Hematopoietic multipotent progenitor cell treated with erythropoietin and hydrocortisone succinate and interleukin-3 and kit ligand, for 4 days (in vitro differentiated cells): ENCODE measurements around the gene BIRC7.

Source experiments
- DNase-seq: peaks from one replicate; pipeline ENCODE4 v3.0.0-alpha.2; 2015

The BIRC7 gene

GRCh38 chr20:63235399-63235983 lies at the start of gene BIRC7:
TSS of gene BIRC7 (plus strand) at chr20:63235905. CDS start at chr20:63236097, 192 bp downstream.
- no peak for DNase-seq

- DNase-seq, result no peak
These were observed 49.6 kb upstream of the BIRC7 start for GRCh38 chr20:63186084-63186483.

GRCh38 chr20:63186528-63187316 lies 49.0 kb upstream of the BIRC7 start:
- DNase-seq, result peak; percentile 29

GRCh38 chr20:63187338-63188158 lies 48.2 kb upstream of the BIRC7 start:
- DNase-seq, result no peak

- DNase-seq, result no peak
These were observed 47.6 kb upstream of the BIRC7 start for GRCh38 chr20:63188159-63188442.

- DNase-seq, result no peak
These were observed 46.9 kb upstream of the BIRC7 start for GRCh38 chr20:63188641-63189321.

GRCh38 chr20:63189322-63189642 lies 46.4 kb upstream of the BIRC7 start:
- no peak for DNase-seq

GRCh38 chr20:63189846-63190559 lies 45.7 kb upstream of the BIRC7 start:
- no peak for DNase-seq

- DNase-seq, result no peak
These were observed 44.9 kb upstream of the BIRC7 start for GRCh38 chr20:63190828-63191227.

GRCh38 chr20:63191400-63191799 lies 44.3 kb upstream of the BIRC7 start:
- no peak for DNase-seq

- no peak for DNase-seq
These were observed 43.0 kb upstream of the BIRC7 start for GRCh38 chr20:63192721-63193120.

- DNase-seq, result no peak
These were observed 41.5 kb upstream of the BIRC7 start for GRCh38 chr20:63194007-63194796.

GRCh38 chr20:63194797-63195173 lies 40.9 kb upstream of the BIRC7 start:
- DNase-seq, result no peak

- DNase-seq, result no peak
These were observed 38.8 kb upstream of the BIRC7 start for GRCh38 chr20:63196768-63197470.

GRCh38 chr20:63198606-63199005 lies 37.1 kb upstream of the BIRC7 start:
- DNase-seq, result no peak

GRCh38 chr20:63202021-63202420 lies 33.7 kb upstream of the BIRC7 start:
- no peak for DNase-seq

- DNase-seq, result no peak
These were observed 32.7 kb upstream of the BIRC7 start for GRCh38 chr20:63202811-63203526.

GRCh38 chr20:63204362-63204761 lies 31.3 kb upstream of the BIRC7 start:
- DNase-seq, result no peak

- DNase-seq, result no peak
These were observed 29.8 kb upstream of the BIRC7 start for GRCh38 chr20:63205896-63206295.

GRCh38 chr20:63206878-63207277 lies 28.8 kb upstream of the BIRC7 start:
- DNase-seq, result no peak
